B cell (primary cell): ENCODE results near the gene PCBP3. TPM values are rescaled to one million over a fixed set of nuclear protein-coding genes. Genes with fewer than 3 reads are reported as not detected.

Experiments used
- ATAC-seq: fragments of 200-7000 bp; cut with Tn5 transposase; one replicate; pipeline ENCODE4 v1.10.0; 2021; ENCODE audit warnings: low read depth, mild to moderate bottlenecking, moderate number of reproducible peaks, moderate library complexity
- CTCF ChIA-PET: fragments of 350-600 bp; sonication (Branson Sonifier 250); formaldehyde crosslinking; loops from one replicate; lab custom pipeline; 2021; ENCODE audit warnings: antibody characterized with exemption, inconsistent platforms; lab: Charles Lee
- POLR2A ChIA-PET: fragments of 350-600 bp; sonication (Branson Sonifier 250); formaldehyde crosslinking; loops from one replicate; lab custom pipeline; 2021; ENCODE audit warnings: antibody characterized with exemption; lab: Charles Lee
- DNase-seq: peaks from one replicate; pipeline ENCODE4 v3.0.0; 2013
- H2AFZ ChIP-seq: 2 replicates; pipeline ENCODE4 v1.6.1; 2012; ENCODE audit warnings: mild to moderate bottlenecking, low read depth, low read length; ENCODE audit not compliant: insufficient read depth, poor library complexity, severe bottlenecking
- H3K27ac ChIP-seq, 2 donors: 1 replicate in 1 of 2; 2 replicates in 1 of 2; pipeline ENCODE4 v1.5.1; 2012 to 2013; ENCODE audit warnings: low read length in 2 of 2, mild to moderate bottlenecking in 2 of 2, moderate library complexity in 1 of 2
- H3K27me3 ChIP-seq, 4 experiments: fragments of 200-600 bp in 1 of 4; sonication (generic) in 1 of 4; replicated peaks in 1 of 4; 1 replicate in 2 of 4; 2 replicates in 2 of 4; pipeline versions ENCODE4 v1.6.1 to v1.7.0; 2013 to 2016; ENCODE audit warnings: low read length in 3 of 4, mild to moderate bottlenecking in 2 of 4, mixed read lengths in 1 of 4, moderate library complexity in 1 of 4; ENCODE audit not compliant: insufficient read depth in 4 of 4, control insufficient read depth in 3 of 4; ENCODE audit errors: control extremely low read depth in 1 of 4
- H3K36me3 ChIP-seq, 2 experiments: replicated peaks in 1 of 2; 1 replicate in 1 of 2; 2 replicates in 1 of 2; pipeline versions ENCODE4 v1.6.1 to v1.7.1; 2013; ENCODE audit warnings: low read length in 1 of 2; ENCODE audit not compliant: insufficient read depth in 2 of 2, control insufficient read depth in 1 of 2; ENCODE audit errors: control extremely low read depth in 1 of 2, extremely low read depth in 1 of 2
- H3K4me1 ChIP-seq, 2 donors: fragments of 200-600 bp in 1 of 2; sonication (generic) in 1 of 2; 1 replicate in 1 of 2; 2 replicates in 1 of 2; pipeline versions ENCODE4 v1.5.1 to v1.6.1; 2013 to 2017; ENCODE audit warnings: low read length in 2 of 2; ENCODE audit not compliant: control insufficient read depth in 2 of 2, insufficient read depth in 2 of 2
- H3K4me2 ChIP-seq: replicated peaks from 2 replicates; pipeline ENCODE3; 2012; ENCODE audit warnings: mild to moderate bottlenecking, low read depth, low read length; ENCODE audit not compliant: poor library complexity, severe bottlenecking
- H3K4me3 ChIP-seq, 5 experiments: fragments of 200-600 bp in 1 of 5; sonication (generic) in 1 of 5; 1 replicate in 3 of 5; 2 replicates in 2 of 5; pipeline versions ENCODE4 v1.5.1 to v1.7.0; 2011 to 2016; ENCODE audit warnings: low read length in 4 of 5, mild to moderate bottlenecking in 4 of 5, low read depth in 2 of 5, control low read depth in 1 of 5, moderate library complexity in 1 of 5; ENCODE audit not compliant: insufficient read depth in 1 of 5; ENCODE audit errors: control extremely low read depth in 1 of 5, extremely low read depth in 1 of 5
- H3K79me2 ChIP-seq: fragments of 200-600 bp; sonication (generic); one replicate; pipeline ENCODE4 v1.6.0; 2016; ENCODE audit warnings: low read length; ENCODE audit not compliant: control insufficient read depth, insufficient read depth
- H3K9ac ChIP-seq: fragments of 200-600 bp; sonication (generic); 2 replicates; pipeline ENCODE4 v1.6.1; 2017; ENCODE audit warnings: mild to moderate bottlenecking, low read length, moderate library complexity
- H3K9me3 ChIP-seq, 3 donors: one replicate each; pipeline versions ENCODE4 v1.6.1 to v1.7.1; 2013; ENCODE audit warnings: low read length in 2 of 3; ENCODE audit not compliant: control insufficient read depth in 2 of 3, insufficient read depth in 1 of 3; ENCODE audit errors: control extremely low read depth in 1 of 3
- H4K20me1 ChIP-seq: 2 replicates; pipeline ENCODE4 v1.6.0; 2012; ENCODE audit warnings: mild to moderate bottlenecking, low read length; ENCODE audit not compliant: insufficient read depth, control insufficient read depth, poor library complexity, severe bottlenecking
- H3K27ac Mint-ChIP-seq: one replicate; pipeline ENCODE4 v1.8.0; 2021; ENCODE audit warnings: mixed read lengths
- H3K27me3 Mint-ChIP-seq: one replicate; pipeline ENCODE4 v1.8.0; 2021; ENCODE audit warnings: mixed read lengths
- H3K4me1 Mint-ChIP-seq: one replicate; pipeline ENCODE4 v1.8.0; 2021; ENCODE audit warnings: mixed read lengths
- H3K4me3 Mint-ChIP-seq: one replicate; pipeline ENCODE4 v1.8.0; 2021; ENCODE audit warnings: mixed read lengths
- H3K9me3 Mint-ChIP-seq: one replicate; pipeline ENCODE4 v1.8.0; 2022; ENCODE audit warnings: mixed read lengths; ENCODE audit not compliant: insufficient read depth
- EZH2 ChIP-seq: IDR thresholded peaks from 2 replicates; pipeline ENCODE4 v1.6.1; 2012; ENCODE audit warnings: borderline replicate concordance, low read depth, mild to moderate bottlenecking, moderate library complexity, low read length; ENCODE audit not compliant: insufficient read depth, poor library complexity, severe bottlenecking
- WGBS: methylation state at CpG from one replicate; pipeline ENCODE4 v1.1.5; 2013; ENCODE audit warnings: missing lambda C conversion rate; ENCODE audit not compliant: insufficient coverage; 5-methylcytosine and 5-hydroxymethylcytosine counted together
- intact Hi-C: fragments of 100-400 bp; cut with micrococcal nuclease; formaldehyde crosslinking; loops from one replicate; pipeline ENCODE4 v1.10.0; 2022
- polyA plus RNA-seq: library from polyadenylated mRNA; depleted of rRNA; stranded (reverse); fragments of >200 nt; gene quantifications from 2 replicates; pipeline ENCODE4 v1.2.3, GENCODE V29; 2012
- total RNA-seq, 2 donors: library from RNA; stranded (reverse); fragments of 120-200 nt in 1 of 2; gene quantifications; 1 replicate in 1 of 2; 2 replicates in 1 of 2; pipeline versions ENCODE4 v1.2.3 to v1.2.4, GENCODE V29; 2013 to 2022
- TF ChIP-seq, protein P1 (sequence below): fragments of 200-600 bp; IDR thresholded peaks from one replicate; pipeline ENCODE4 v1.8.0; 2022; ENCODE audit warnings: antibody characterized with exemption, mild to moderate bottlenecking

The PCBP3 gene
- total and polyA plus RNA-seq, 2 donors (not counting 1 experiment from before 2014, with no cell fraction given), result 0.45 to 2.7 TPM

DNA sequence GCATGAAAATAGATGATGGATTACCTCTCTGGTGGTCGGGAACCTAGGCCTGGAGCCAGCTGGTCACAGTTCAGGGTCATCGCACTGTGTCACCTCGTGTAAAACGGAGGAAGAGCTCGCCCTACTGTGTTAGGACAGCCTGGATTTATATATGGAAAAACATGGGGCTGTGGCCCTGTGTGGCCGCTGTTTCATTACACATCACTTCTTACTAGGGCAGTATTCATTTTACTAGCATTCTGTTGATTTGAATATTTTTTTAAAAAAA lies 233.6 kb downstream of the PCBP3 start:
- POLR2A ChIA-PET, result no interaction called here
- Mint-ChIP-seq H3K4me3 (no peak overlapping the region), H3K27me3 (peaks cover 7% of the 10 kb centered on the region), H3K27ac (no peak overlapping the region), H3K4me1 (peaks cover 4% of the 10 kb centered on the region), H3K9me3 (no peaks in the 10 kb centered on the region)
- H3K4me3 ChIP-seq, result no peak overlapping the region
- H4K20me1 ChIP-seq, result no peaks in the 10 kb centered on the region
- CTCF ChIA-PET, result no interaction called here
- intact Hi-C loops, result no loop called here
- no peak for DNase-seq
- no peaks in the 10 kb centered on the region for H3K9me3 ChIP-seq
- ATAC-seq, result no peak
- WGBS, result 44% methylated on average over 1 of the region's 6 CpGs
- peaks cover 0 to 3% (median 0%) of the 10 kb centered on the region in 4 experiments for H3K27me3 ChIP-seq
- no peak overlapping the region for H3K9ac ChIP-seq
- no peak for TF ChIP-seq EZH2
- TF ChIP-seq, protein P1, sequence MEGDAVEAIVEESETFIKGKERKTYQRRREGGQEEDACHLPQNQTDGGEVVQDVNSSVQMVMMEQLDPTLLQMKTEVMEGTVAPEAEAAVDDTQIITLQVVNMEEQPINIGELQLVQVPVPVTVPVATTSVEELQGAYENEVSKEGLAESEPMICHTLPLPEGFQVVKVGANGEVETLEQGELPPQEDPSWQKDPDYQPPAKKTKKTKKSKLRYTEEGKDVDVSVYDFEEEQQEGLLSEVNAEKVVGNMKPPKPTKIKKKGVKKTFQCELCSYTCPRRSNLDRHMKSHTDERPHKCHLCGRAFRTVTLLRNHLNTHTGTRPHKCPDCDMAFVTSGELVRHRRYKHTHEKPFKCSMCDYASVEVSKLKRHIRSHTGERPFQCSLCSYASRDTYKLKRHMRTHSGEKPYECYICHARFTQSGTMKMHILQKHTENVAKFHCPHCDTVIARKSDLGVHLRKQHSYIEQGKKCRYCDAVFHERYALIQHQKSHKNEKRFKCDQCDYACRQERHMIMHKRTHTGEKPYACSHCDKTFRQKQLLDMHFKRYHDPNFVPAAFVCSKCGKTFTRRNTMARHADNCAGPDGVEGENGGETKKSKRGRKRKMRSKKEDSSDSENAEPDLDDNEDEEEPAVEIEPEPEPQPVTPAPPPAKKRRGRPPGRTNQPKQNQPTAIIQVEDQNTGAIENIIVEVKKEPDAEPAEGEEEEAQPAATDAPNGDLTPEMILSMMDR, result no peak
- H3K79me2 ChIP-seq, result no peaks in the 10 kb centered on the region
- no peak overlapping the region for H3K27ac ChIP-seq
- no peak overlapping the region for H2AFZ ChIP-seq
- no peak overlapping the region for H3K4me2 ChIP-seq
- H3K36me3 ChIP-seq, result no peaks in the 10 kb centered on the region
- H3K4me1 ChIP-seq, result no peaks in the 10 kb centered on the region

DNA sequence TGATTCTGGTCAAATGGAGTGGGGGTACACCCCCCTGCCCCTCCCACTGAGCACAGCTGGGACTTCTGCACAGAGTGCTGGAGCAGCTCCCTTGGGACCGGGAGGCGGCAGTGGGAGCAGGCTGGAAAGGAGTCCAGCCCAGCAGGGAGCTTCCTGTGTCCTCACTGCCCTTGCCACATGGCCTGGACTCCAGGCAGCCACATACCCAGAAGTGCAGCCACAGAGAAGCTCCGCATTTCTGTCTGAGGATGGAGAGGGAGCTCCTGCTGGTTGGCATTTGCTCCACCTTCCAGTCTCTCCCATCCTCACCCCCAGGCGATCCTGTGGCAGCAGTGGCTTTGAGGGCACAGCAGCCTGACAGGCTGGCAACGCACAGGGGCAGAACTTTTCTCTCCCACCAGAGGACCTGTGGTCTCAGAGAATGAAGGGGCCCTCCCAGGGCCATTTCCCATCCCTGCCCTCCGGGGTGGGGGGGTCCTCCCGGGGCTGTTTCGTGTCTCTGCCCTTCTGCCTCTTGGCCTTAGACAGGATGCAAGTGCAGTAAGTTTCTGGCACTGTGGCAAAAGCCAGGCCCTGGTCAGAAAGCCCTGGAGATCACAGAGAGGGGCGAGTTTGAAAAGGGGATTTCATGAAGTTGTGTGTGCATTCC lies 234.4 kb downstream of the PCBP3 start:
- Histone ChIP-seq H3K9ac (no peak overlapping the region), H3K9me3 (no peaks in the 10 kb centered on the region), H3K36me3 (no peaks in the 10 kb centered on the region), H3K4me2 (no peak overlapping the region), H3K4me3 (no peak overlapping the region), H3K27me3 (peaks cover 0 to 3% (median 0%) of the 10 kb centered on the region in 4 experiments), H3K79me2 (no peaks in the 10 kb centered on the region), H3K4me1 (no peaks in the 10 kb centered on the region), H4K20me1 (no peaks in the 10 kb centered on the region), H2AFZ (no peak overlapping the region), H3K27ac (no peak overlapping the region)
- peaks cover 4% of the 10 kb centered on the region for H3K4me1 Mint-ChIP-seq
- DNase-seq, result no peak
- intact Hi-C loops, result no loop called here
- no peak overlapping the region for H3K27ac Mint-ChIP-seq
- 82% methylated on average over 8 of the region's 9 CpGs for WGBS
- no peak overlapping the region for H3K4me3 Mint-ChIP-seq
- no peak for ATAC-seq
- ChIA-PET POLR2A (no interaction called here), CTCF (no interaction called here)
- no peaks in the 10 kb centered on the region for H3K9me3 Mint-ChIP-seq
- H3K27me3 Mint-ChIP-seq, result peaks cover 8% of the 10 kb centered on the region
- TF ChIP-seq EZH2, result no peak
- TF ChIP-seq, protein P1, result no peak
